Measurements from ENCODE around the gene HEXD.
"Not testable (repeated sequence)": the region's sequence is repeated elsewhere in the genome, so short reads cannot be mapped to it uniquely, and the experiment has no call there.

HEXD gene

DNA sequence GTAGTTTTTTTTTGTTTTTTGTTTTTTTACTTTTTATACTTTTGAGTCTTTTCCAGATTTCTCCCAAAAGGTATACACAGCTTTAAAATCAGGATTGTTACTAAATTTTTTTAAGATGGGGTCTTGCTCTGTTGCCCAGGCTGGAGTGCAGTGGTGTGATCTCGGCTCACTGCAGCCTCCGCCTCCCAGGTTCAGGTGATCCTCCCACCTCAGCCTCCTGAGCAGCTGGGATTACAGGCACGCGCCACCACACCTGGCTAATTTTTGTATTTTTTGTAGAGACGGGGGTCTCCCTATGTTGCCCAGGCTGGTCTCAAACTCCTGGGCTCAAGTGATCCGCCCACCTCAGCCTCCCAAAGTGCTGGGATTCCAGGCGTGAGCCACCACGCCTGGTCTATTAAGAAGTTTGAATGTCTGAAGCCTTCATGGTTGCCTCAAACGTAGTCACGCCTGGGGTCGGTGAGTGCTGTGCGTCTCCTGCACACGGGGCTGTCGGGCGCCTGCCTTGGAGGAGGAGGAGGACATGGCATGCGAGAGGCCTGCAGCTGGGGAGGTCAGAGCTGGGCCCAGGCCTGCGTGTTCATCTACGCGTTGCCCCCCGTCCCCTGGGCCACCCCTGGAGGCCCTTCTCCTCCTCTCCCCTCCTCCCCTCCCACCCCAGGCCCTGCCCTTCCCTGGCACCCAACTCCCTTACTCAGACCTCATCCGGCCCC is 35.8 kb upstream of the HEXD start:
- DNase-seq, result not testable (repeated sequence)

DNA sequence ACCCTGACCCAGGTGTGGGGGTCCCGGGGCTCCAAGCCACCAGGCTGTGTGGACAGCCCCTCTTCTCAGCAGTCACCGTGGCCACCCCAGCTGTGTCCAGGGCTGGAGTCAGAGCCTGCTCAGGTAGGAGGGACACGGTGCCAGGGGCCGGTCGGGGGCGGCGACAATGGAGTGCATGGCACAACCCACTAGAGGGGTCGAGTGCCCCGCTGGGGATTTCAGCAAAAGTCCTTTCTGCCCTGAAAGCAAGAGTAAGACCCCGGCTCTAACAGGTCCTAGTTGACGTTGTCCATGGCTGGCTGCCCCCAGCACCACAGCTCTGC is 35.3 kb upstream of the HEXD start:
- DNase-seq, result no peak

DNA sequence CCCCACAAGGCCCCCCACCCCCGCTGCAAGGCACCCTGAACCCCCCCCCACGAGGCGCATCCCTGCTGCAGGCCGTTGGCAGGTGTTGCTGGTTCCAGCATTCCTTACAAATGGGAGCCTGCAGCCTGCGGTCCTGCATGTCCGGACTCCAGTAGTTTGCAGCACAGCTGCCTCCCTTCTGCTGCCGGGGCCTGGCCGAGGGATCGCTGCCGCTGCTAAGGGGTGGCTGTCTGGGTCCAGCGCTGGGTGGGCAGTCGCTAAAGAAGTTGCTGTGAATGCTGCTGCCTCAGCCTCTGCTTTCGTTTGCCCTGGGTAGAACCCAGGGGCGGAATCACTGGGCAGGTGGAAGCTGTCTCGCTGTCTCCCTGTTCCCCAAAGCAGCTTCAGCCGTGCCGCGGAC is 34.7 kb upstream of the HEXD start:
- DNase-seq, result no peak

DNA sequence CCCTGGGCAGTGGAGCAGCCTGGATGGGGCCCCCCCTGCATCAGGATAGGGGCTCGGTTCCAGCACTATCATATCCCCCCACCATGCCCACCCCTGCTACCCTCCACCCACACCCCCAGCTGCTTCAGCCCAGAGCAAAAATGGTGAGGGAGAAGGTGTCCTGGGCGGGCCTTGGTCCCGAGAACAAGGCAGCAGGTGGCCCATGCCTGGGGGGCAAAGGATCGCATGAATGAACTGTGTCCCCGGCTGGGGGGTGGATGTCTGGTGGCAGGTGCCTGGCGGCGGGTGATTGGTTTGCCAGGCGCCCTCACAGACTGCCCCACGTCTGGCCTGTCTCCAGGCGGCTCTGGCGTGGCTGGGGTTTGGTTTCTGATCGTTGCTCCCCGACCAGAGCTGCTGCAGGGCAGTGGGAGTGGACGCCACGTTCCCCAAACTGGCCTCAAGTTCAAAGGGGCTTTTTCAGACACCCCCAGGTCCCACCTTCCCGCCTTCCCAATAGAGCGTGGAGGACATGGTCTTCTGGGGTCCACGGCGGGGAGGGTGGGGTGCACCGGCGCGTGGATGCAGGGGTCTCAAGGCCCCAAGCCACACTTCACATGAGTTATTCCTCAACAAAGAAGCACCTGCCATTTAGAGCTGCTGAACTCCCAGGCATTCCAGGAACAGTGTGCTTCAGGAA is 34.0 kb upstream of the HEXD start:
- no peak for DNase-seq

DNA sequence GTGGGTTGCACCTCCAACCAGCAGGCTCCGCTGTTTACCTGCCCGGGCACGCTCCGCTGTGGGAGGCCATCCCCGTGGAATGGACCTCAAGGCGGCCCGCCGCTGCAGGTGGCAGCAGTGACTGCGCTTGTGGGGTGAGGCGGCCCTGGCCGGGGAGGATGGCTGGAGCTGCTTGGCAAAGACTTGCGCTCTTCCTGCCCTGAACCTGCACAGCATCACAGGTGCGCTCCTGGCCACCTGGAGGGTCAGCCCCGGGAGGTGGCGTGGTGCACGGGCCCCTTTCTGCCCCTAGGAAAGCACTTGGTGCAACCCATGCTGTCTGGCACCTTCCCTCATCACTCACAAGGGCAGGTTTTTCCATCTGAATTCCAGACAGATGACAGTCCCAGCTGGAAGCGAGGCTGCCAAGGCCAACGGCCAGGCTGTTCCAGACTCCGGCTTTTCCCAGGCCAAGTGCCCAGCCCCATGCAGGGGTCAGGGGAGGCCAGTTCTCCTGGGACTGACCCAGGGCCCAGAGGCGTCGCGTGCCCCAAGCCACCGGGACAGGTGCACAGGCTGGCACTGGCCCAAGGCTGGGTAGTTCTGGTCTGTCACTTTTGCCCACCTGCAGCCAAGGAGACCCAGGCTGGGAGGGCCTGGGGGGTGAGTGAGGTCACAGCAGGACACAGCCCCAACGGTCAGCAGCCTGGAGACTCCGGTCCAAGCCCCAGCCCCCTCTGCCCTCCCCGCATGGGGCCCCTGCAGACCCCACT is 33.2 kb upstream of the HEXD start:
- DNase-seq, result peak in 6 of 51 donors; percentile 8 to 60 (median 24)

DNA sequence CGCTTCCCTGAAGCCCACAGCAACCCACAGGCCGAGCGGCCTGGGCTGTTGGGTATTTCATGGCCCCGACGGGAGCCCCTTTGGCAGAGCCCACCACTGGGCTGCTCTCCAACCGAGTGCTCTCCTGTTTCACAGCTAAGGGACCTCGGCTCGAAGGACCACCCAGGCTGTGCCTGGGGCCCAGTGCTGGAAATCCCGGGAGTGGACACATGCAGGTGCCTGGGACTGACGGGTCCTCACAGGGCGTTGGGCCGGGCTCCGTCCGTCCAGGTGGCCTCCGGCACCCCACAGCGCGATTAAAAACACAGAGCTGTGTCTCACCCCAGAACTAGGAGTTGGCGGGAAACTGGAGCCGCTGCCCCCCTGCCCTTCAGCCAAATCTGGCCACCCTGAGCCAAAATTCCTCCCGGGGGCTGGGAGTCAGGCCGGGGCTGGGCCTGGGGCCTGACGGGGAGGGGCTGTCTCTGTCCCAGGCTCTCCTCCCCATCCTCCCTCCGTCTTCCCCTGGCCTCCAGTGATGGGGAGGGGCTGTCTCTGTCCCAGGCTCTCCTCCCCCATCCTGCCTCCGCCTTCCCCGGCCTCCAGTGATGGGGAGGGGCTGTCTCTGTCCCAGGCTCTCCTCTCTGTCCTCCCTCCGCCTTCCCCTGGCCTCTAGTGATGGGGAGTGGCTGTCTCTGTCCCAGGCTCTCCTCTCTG is 32.4 kb upstream of the HEXD start:
- no peak for DNase-seq

DNA sequence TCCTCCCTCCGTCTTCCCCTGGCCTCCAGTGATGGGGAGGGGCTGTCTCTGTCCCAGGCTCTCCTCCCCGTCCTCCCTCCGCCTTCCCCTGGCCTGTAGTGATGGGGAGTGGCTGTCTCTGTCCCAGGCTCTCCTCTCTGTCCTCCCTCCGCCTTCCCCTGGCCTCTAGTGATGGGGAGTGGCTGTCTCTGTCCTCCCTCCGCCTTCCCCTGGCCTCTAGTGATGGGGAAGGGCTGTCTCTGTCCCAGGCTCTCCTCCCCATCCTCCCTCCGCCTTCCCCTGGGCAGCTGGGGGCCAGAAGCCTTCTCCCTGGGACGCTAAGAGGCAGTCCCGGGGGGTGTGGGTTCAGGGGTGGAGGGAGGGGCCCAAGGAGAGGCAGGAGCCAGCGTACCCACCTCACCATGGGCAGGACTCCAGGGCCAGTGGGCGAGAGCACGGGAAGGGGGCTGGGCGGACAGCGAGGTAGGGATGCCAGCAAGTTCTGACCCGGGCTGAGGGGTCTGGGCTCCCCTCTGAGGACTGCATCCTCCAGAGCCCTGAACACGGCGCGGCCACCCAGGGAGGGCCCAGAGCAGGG is 31.8 kb upstream of the HEXD start:
- no peak for DNase-seq

DNA sequence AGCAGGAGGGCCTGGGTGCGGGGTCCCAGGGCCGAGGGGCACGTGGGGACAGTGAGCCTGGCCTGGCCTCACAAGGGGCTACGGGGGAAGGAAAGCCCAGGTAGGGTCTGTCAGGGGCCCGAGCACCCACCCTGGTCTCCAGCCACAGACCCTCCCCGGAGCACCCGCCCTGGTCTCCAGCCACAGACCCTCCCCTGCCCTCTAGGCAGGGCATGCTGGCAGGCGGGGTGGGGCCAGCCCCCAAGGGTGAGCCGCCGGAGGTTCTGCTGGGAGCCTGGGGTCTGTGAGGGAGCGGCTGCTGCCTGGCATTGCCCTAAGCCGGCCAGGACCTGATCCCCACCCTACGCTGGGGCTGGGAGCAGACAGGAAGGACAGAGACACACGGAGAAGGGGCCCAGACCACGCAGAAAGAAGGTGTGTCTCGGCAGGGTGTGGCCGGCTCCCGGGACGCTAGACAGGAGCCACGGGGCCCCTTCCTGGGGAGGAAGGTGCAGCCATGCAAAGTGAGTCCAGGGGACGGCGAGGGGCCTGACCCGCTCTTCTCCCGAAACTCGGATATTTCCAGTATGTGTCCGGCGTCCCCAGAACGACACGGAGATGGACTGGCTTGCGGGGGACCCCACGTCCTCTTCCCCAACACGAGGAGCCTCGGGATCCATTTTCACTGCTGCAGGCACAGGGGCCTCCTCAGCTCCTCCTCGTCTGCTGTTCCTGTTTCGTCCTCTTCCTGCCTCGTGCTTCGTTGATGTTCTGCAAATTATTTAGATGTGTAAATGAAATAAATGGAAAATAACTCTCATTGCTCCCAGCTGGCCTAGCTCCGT is 31.1 kb upstream of the HEXD start:
- no peak for DNase-seq

DNA sequence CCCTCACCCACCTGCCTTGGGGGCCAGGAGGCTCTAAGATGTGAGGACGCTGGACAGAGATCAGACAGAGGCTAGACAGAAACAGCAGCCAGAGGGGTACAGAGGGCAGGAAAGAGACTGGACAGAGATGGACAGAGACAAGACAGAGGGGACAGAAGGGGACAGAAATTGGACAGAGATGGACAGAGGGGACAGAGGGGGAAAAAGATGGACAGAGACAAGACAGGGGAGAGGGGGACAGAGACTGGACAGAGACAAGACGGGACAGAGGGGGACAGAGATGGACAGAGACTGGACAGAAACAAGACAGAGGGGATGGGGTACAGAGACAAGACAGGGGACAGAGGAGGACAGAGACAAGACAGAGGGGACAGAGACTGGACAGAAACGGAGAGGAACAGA is 30.4 kb upstream of the HEXD start:
- no peak for DNase-seq

DNA sequence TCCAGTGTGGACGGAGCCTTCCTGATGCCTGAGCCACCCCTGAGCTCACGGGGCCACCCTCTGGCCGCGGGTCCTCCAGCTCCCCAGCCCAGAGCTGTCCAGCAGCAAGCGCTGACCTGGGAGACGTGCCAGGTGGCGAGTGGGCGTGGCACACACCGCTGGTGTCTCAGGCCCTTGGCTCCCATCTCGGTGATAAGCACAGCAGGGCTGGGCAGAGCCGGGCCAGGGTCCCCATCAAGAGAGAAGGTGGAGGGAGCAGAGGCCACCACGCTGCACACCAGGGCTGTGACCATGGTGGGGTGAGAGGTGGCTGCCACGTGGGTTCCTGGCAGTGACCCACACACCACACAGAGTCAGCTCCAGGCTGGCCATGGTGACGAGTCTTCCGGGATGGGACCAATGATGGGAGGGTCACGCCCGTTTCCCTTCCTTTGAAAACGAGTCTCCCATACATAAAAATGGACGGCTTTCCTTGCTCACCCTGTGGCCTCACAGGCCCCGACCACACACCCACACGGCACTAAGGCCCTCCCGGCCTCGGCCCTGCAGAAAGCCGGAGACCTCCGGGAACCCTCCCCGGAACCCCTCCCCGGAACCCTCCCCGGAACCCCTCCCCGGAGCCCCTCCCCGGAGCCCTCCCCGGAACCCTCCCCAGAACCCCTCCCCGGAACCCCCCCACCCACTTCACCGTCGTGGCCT is 29.8 kb upstream of the HEXD start:
- no peak for DNase-seq

DNA sequence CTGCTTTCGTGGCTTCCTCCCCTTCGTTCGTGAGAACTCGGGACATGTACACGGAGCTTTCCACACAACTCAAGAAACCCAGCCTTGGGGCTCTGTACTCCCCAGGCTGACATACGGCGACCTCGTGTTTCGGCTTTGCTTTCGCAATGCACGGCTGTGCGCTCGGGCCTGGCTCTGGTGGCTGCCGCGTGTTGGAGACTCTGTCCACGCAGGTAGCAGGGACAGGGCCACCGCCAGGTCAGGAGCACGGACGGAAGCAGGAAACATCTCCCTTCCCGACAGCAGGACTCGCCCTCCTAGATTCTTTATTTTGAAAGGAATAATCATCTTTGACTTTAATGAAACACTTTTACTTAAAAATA is 29.2 kb upstream of the HEXD start:
- no peak for DNase-seq

DNA sequence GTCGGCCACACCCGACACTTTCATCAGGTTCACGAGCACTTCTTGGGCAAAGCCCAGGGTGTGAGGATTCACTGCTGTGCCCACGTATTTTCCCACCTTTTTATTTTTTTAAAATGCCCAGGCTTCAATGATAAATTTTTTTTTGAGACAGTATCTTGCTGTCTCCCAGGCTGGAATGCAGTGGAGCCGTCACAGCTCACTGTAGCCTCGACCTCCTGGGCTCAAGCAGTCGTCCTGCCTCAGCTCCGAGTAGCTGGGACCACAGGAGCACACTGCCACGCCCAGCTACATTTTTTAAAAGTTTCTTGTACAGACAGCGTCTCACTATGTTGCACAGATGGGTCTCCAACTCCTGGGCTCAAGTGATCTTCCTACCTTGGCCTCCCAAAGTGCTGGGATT is 28.8 kb upstream of the HEXD start:
- DNase-seq, result no peak

DNA sequence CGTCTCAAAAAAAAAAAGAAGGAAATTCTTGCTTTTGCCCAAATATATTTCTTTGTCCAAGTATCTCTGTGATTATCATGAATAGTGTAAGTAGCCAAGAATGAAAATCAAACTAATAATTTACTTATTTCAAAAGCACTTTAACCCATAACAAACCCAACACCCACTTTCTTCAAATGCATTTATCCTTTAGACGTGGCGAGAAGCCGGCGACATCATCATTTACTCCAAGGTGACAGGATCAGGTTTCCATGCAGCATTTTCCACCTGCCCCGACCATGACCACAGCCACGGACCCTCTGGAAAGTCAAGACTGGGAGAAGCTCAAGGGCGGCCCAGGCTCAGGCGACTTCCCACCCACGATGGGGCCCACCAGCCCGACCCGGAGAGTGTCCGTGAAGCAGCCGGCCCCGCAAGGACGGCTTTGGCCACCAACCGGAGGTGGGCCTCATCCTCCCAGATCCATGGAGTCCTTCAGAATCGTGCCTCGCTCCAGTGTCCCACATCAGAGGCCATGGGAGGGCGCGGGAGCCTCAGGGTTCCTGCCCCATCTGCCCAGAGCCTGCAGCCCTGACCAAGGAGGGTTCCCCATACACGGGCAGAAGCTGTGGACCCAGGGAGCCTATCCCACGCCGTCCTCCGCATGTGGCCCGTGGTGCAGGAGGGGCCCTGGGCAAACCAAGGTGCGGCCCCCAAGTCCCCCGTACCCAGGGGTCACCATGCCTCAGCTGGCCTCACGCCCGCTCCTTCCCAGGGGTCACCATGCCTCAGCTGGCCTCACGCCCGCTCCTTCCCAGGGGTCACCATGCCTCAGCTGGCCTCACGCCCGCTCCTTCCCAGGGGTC is 27.9 kb upstream of the HEXD start:
- no peak for DNase-seq

DNA sequence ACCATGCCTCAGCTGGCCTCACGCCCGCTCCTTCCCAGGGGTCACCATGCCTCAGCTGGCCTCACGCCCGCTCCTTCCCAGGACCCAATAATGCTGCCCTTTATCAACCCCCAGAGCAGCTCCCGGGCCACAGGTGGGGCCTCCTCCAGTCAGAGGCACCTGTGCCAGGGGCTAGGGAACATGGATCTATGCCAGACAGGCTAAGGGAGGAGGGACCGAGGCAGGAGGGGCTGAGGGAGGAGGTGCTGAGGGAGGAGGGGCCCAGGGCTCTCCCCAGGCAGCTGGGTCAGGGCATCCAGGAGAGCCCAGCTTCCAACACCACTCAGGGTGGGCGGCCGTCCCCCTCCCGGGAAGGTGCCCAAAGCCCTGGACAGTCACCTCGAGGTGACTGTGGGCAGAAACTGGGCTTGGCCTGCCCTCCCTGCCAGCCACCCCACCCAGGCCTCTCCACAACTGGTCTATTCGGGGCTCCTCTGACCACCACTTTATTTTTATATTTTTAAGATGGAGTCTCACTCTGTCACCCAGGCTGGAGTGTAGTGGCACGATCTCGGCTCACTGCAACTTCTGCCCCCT is 27.2 kb upstream of the HEXD start:
- DNase-seq, result no peak

DNA sequence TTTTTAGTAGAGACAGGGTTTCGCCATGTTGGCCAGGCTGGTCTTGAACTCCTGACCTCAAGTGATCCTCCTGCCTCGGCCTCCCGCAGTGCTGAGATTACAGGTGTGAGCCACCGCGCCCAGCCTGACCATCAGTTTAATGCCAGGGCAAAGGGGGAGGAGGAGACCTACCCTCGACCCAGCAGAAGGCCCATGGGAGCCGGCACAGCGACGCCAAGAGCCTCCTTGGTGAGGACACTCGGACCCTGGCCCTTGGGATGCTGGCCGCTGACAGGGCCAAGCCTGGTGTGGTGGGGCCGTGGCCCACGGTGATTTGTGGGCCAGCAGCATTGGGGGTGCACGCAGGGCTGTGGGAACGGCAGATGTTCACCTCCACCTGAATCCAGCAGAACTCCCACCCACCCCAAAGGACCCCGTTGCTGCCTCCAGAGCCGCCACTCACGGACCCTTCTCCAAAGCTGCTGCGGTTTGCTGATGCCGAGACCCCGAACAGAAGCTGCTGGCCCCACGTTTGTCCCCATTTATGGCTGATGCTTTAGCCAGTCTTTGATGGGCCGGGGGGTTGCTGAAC is 26.6 kb upstream of the HEXD start:
- no peak for DNase-seq

DNA sequence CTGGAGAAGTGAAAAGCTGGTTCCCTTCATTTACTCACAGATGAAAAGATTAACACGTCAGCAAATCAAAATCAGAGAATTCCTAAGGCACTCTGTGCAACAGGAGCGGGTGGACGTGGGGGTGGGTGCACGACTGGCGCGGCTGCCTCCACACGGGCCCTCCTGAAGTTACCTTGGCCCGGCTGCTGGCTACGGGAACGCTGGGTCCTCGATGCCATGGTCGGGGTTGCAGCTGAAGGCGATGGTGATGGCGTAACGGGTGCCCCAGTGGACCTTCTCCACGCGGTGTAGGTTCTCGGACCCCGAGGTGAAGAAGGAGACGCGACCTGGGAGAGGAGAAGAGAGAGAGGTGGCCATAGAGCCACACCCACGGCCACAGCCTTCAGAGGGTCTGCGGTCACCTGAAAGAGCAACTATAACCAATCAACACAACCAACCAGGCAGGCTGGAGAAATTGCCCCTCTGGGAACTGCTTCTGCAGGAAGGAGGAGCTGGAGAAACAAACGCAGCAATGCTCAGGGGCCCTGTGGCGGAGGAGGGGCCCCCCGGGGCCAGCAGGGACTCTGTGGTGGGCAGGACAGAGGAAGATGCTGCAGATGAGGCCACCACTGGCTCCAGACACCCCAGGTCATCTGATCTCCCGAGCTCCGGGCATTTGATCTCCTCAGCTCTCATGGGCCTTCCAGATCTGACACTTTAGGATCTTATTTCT is 25.8 kb upstream of the HEXD start:
- DNase-seq, result no peak

DNA sequence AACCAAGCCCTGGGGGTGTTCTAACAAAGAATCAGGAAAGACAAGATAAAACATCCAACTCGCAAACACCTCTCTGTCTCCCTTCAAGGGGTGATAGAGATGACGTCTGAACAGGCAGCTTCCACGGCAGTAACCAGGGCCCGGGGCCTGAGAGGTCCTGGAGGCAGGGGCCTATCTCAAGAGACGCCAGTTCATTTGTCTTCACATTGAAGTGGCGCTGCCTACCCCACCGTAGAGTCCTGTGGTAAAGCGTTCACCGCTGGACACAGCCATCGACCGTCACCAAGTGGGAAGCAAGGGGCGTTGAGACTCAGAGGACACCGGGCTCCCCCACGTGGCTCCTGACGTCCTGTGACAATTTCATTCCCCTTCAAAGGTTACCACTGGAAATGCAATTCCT is 25.2 kb upstream of the HEXD start:
- DNase-seq, result no peak

DNA sequence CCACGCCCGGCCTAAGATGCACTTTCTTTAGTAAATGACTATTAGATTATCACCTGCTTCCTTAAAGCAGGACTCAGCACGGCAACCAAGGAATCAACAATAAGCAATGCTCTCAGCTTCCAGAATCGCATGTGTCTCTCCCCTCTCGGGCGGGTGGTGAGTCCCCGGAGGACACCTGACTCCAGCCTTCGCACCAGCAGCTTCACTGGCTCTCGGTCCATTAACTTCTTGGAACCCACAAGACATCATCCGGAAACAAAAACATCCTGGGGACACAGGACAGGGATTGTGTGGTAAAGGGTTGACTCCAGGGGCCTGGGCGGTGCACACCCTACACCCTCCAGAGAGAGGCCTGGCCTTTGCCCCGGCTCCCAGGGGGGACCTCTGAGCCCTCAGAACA is 23.9 kb upstream of the HEXD start:
- DNase-seq, result no peak
